Measurements from ENCODE around the gene SLC25A12. TPM values are rescaled to one million over a fixed set of nuclear protein-coding genes. Genes with fewer than 3 reads are reported as not detected.

SLC25A12 gene
- total and polyA plus RNA-seq, 2 donors (not counting 1 experiment from before 2014, with no cell fraction given): 10.0 to 21.0 TPM

GRCh38 chr2:171939058-171939742 is 45.2 kb upstream of the SLC25A12 start:
- TF ChIP-seq CTCF (IDR thresholded peaks at IDR 0.05) (no peak), EZH2 (IDR thresholded peaks at IDR 0.05; ENCODE audit: borderline replicate concordance, insufficient read depth, low read depth, low read length, poor library complexity, severe bottlenecking) (no peak)
- no peak for ATAC-seq (ENCODE audit: low read depth)
- Histone ChIP-seq H3K4me3 (ENCODE audit: control extremely low read depth in 1 of 5, extremely low read depth in 1 of 5, insufficient read depth in 1 of 5, low read depth in 2 of 5, low read length in 4 of 5) (no peak overlapping the region), H4K20me1 (ENCODE audit: control insufficient read depth, insufficient read depth, low read length, poor library complexity, severe bottlenecking) (peaks cover 44% of the 10 kb centered on the region), H3K79me2 (ENCODE audit: control insufficient read depth, insufficient read depth, low read length) (peaks cover 88% of the 10 kb centered on the region), H3K9ac (ENCODE audit: low read length) (no peak overlapping the region), H3K27me3 (replicated peaks in 1 of 4; ENCODE audit: control extremely low read depth in 1 of 4, control insufficient read depth in 3 of 4, insufficient read depth in 4 of 4, low read length in 3 of 4) (no peaks in the 10 kb centered on the region), H3K36me3 (replicated peaks in 1 of 2; ENCODE audit: control extremely low read depth in 1 of 2, control insufficient read depth in 1 of 2, extremely low read depth in 1 of 2, insufficient read depth in 2 of 2, low read length in 1 of 2) (peaks cover 0 to 3% of the 10 kb centered on the region in 2 experiments), H2AFZ (ENCODE audit: insufficient read depth, low read depth, low read length, poor library complexity, severe bottlenecking) (no peak overlapping the region), H3K4me2 (replicated peaks; ENCODE audit: low read depth, low read length, poor library complexity, severe bottlenecking) (no peak overlapping the region), H3K27ac (ENCODE audit: low read length in 2 of 2) (no peak overlapping the region), H3K4me1 (ENCODE audit: control insufficient read depth in 2 of 2, insufficient read depth in 2 of 2, low read length in 2 of 2) (no peaks in the 10 kb centered on the region), H3K9me3 (ENCODE audit: control extremely low read depth in 1 of 3, control insufficient read depth in 2 of 3, insufficient read depth in 1 of 3, low read length in 2 of 3) (no peaks in the 10 kb centered on the region)
- ChIA-PET POLR2A (no interaction called here), CTCF (no interaction called here)
- WGBS (ENCODE audit: insufficient coverage): 100% methylated on average over 2 of the region's 9 CpGs
- Mint-ChIP-seq H3K4me1 (peaks cover 15% of the 10 kb centered on the region), H3K4me3 (no peak overlapping the region), H3K27ac (no peak overlapping the region), H3K27me3 (no peaks in the 10 kb centered on the region), H3K9me3 (ENCODE audit: insufficient read depth) (no peaks in the 10 kb centered on the region)
- intact Hi-C loops (cut with micrococcal nuclease): no loop called here
- no peak for DNase-seq

GRCh38 chr2:171930385-171930784 is 36.3 kb upstream of the SLC25A12 start:
- Histone ChIP-seq H3K9ac (ENCODE audit: low read length) (no peak overlapping the region), H3K27ac (ENCODE audit: low read length in 2 of 2) (no peak overlapping the region), H2AFZ (ENCODE audit: insufficient read depth, low read depth, low read length, poor library complexity, severe bottlenecking) (no peak overlapping the region), H3K9me3 (ENCODE audit: control extremely low read depth in 1 of 3, control insufficient read depth in 2 of 3, insufficient read depth in 1 of 3, low read length in 2 of 3) (no peaks in the 10 kb centered on the region), H3K4me3 (ENCODE audit: control extremely low read depth in 1 of 5, extremely low read depth in 1 of 5, insufficient read depth in 1 of 5, low read depth in 2 of 5, low read length in 4 of 5) (no peak overlapping the region), H3K4me1 (ENCODE audit: control insufficient read depth in 2 of 2, insufficient read depth in 2 of 2, low read length in 2 of 2) (no peaks in the 10 kb centered on the region), H4K20me1 (ENCODE audit: control insufficient read depth, insufficient read depth, low read length, poor library complexity, severe bottlenecking) (peaks cover 45% of the 10 kb centered on the region), H3K4me2 (replicated peaks; ENCODE audit: low read depth, low read length, poor library complexity, severe bottlenecking) (no peak overlapping the region), H3K36me3 (replicated peaks in 1 of 2; ENCODE audit: control extremely low read depth in 1 of 2, control insufficient read depth in 1 of 2, extremely low read depth in 1 of 2, insufficient read depth in 2 of 2, low read length in 1 of 2) (peaks cover 3 to 13% of the 10 kb centered on the region in 2 experiments), H3K79me2 (ENCODE audit: control insufficient read depth, insufficient read depth, low read length) (peaks cover 96% of the 10 kb centered on the region), H3K27me3 (replicated peaks in 1 of 4; ENCODE audit: control extremely low read depth in 1 of 4, control insufficient read depth in 3 of 4, insufficient read depth in 4 of 4, low read length in 3 of 4) (no peaks in the 10 kb centered on the region)
- ATAC-seq (ENCODE audit: low read depth) (no peak), DNase-seq (no peak)
- Mint-ChIP-seq H3K4me1 (peaks cover 21% of the 10 kb centered on the region), H3K27ac (no peak overlapping the region), H3K27me3 (no peaks in the 10 kb centered on the region), H3K9me3 (ENCODE audit: insufficient read depth) (no peaks in the 10 kb centered on the region), H3K4me3 (no peak overlapping the region)
- WGBS (ENCODE audit: insufficient coverage): 97% methylated on average over 3 of the region's 4 CpGs
- POLR2A ChIA-PET: no interaction called here
- CTCF ChIA-PET: interaction anchor here (0.6 kb wide), 1 partner anchor 24 kb away, joined by 3 read pairs; no protein-coding TSS in a partner anchor
- intact Hi-C loops (cut with micrococcal nuclease): no loop called here
- TF ChIP-seq EZH2 (IDR thresholded peaks at IDR 0.05; ENCODE audit: borderline replicate concordance, insufficient read depth, low read depth, low read length, poor library complexity, severe bottlenecking): no peak
- TF ChIP-seq CTCF (IDR thresholded peaks at IDR 0.05): no peak
